Retinal pigment epithelial cell (primary cell): ENCODE data around the gene TRAPPC12.
"Not testable (repeated sequence)": the region's sequence is repeated elsewhere in the genome, so short reads cannot be mapped to it uniquely, and the experiment has no call there.

Source experiments
- DNase-seq: peaks from one replicate; pipeline ENCODE4 v3.0.0-alpha.2; 2010; ENCODE audit warnings: low read depth
- H3K4me3 ChIP-seq: 2 replicates; pipeline ENCODE4 v1.5.1; 2011; ENCODE audit warnings: mild to moderate bottlenecking, low read length, control low read depth, moderate library complexity
- TF ChIP-seq, protein P1 (sequence below): conservative IDR thresholded peaks from 2 replicates; pipeline ENCODE4 v1.5.1; 2011; ENCODE audit warnings: low read depth, low read length, control low read depth, inconsistent platforms

The TRAPPC12 gene

DNA sequence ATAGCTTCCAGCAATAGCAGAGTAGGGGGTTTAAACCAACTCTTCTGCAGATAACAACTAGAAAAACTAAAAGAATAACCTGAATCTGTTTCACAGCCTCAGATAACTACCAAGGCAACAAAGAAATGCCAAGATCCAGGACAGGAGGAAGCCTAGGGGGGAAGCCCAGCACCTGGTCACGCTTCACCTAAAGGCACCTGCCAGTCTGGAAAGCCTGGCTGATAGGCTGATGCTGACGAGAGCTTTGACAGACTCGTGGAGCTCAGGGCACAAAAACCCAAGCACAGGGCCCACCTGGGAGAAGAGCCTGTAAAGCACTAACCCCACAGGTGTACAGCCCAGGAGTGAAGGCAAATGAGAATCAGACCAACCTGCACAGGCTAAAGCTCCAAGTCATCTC, 24.5 kb upstream of the TRAPPC12 start:
- no peak overlapping the region for H3K4me3 ChIP-seq
- DNase-seq = no peak
- TF ChIP-seq, protein P1, sequence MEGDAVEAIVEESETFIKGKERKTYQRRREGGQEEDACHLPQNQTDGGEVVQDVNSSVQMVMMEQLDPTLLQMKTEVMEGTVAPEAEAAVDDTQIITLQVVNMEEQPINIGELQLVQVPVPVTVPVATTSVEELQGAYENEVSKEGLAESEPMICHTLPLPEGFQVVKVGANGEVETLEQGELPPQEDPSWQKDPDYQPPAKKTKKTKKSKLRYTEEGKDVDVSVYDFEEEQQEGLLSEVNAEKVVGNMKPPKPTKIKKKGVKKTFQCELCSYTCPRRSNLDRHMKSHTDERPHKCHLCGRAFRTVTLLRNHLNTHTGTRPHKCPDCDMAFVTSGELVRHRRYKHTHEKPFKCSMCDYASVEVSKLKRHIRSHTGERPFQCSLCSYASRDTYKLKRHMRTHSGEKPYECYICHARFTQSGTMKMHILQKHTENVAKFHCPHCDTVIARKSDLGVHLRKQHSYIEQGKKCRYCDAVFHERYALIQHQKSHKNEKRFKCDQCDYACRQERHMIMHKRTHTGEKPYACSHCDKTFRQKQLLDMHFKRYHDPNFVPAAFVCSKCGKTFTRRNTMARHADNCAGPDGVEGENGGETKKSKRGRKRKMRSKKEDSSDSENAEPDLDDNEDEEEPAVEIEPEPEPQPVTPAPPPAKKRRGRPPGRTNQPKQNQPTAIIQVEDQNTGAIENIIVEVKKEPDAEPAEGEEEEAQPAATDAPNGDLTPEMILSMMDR = no peak

DNA sequence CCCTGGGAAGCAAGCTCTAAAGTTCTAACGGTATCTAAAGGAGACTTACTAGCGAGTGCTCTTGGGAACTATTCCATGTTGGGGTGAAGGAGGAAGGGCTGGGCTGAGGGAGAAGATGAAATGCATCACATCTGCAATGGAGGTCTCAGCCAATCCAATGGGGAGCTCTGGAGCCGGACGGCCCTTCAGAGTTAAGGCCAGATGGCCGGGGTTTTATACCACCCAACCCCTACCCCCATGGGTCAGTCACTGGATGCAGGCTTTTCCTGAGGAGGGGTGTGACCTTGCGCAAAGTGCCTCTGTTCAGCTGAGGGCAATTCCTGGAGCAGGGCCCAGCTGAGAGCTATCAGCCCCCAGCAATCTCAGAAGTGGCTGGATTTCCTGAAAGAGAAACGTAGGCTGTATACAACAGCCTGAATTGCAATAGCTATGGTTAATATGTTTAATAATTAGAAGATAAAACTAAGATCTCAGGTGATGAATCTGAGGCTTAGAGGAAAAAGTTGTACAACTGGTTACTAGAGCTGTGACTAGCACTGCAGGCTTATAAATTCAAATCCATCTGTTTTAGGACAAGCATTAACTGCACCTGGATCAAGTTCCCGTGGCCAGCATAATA, 23.4 kb upstream of the TRAPPC12 start:
- TF ChIP-seq, protein P1 = no peak
- H3K4me3 ChIP-seq = no peak overlapping the region
- DNase-seq = no peak

DNA sequence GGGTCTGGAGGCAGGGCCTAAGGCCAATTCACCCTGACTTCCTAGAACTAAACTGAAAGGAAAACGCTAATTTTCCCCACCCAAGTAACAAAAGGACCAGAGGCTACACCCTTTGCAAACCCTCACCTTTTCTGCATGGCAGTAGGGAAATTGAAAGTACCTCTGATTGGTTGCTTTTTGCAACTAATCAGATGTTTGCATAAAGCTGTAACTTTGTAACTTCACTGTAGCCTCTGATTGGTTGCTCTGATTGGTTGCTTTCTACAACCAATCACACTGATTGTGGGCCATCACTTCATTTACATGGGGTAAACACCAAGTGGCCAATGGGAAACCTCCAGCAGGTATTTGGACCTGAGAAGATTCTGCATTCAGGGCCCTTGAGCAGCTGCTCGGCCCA, 22.7 kb upstream of the TRAPPC12 start:
- H3K4me3 ChIP-seq = no peak overlapping the region
- TF ChIP-seq, protein P1 = no peak
- no peak for DNase-seq

DNA sequence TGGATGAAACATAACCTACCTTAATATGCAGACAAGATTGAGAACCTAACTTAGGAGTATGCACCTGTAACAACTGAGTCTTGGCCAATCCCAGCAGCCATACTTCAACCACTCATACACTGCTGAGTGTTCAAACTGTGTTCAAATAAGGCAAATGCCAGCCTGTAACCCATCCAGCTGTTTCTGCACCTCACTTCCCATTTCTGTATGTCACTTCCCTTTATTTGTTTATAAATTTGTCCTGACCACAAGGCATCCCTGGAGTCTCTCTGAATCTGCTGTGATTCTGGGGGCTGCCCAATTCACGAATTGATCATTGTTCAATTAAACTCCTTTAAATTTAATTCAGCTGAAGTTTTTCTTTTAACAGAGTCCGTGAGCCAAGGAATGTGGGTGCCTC, 22.0 kb upstream of the TRAPPC12 start:
- DNase-seq, H3K4me3 ChIP-seq: not testable (repeated sequence)

DNA sequence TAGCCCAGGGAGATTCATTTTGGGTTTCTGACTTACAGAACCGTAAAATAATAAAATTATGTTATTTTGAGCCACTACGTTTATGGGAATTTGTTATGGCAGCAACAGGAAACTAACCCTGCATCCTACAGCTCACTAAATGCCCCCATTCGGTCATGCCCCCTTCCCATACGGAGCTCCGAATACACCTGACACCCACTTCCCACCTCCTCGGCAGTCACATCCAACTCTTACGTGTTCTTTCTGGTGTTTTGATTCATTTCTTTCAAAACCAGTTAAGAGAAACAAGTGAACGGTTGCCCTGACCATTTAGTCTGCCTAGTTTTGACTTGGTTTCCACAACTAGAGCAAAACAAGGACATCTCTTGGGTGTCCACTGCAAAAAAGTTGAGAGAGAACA, 21.6 kb upstream of the TRAPPC12 start:
- no peak for DNase-seq
- H3K4me3 ChIP-seq = no peak overlapping the region
- TF ChIP-seq, protein P1 = no peak

DNA sequence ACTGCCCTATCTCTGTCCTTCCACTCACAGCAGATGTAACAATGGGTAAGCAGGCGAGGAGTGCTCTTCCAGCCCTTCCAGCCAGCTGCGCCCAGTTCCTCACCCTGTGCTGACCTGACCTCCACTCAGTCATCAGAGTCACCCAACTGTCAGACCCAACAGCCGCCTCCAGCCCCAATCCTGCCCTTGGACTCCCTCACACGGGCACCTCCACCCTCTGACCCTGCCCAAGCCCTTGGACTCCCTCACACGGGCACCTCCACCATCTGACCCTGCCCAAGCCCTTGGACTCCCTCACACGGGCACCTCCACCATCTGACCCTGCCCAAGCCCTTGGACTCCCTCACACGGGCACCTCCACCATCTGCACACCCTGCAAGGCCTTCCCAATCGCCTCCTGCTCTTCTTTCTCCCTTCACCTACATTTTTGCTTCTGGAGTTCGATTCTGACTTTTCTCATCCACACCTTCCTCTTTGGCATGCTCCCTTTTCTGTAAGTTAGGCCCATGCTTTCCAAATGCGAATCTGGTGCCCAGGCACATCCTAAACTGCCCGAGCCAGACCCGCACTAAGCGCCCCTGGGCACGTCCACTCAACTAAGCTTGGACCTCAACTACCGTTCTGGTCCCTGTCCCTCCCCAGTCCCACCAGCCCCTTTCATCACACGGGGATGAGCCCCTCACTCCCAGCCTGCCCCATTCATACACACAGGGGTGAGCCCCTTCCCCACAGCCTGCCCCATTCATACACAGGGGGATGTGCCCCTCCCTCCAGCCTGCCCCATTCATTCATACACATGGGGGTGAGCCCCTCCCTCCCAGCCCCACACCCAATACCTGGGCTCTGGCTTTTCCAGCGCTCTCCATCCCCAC, 17.7 kb upstream of the TRAPPC12 start:
- H3K4me3 ChIP-seq = no peak overlapping the region
- DNase-seq = no peak
- TF ChIP-seq, protein P1 = no peak

DNA sequence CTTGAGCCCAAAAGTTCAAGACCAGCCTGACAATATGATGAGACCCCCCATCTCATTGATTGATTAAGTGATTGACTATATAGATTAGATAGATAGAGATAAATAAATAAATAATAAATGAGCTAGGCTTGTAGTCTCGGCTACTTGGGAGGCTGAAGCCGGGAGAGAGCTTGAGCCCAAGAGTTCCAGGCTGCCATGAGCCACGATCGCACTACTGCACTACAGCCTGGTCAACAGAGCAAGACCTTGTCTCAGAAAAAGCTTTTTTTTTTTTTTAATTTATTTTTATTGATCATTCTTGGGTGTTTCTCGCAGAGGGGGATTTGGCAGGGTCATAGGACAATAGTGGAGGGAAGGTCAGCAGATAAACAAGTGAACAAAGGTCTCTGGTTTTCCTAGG, 14.3 kb upstream of the TRAPPC12 start:
- TF ChIP-seq, protein P1 = no peak
- no peak for DNase-seq
- no peak overlapping the region for H3K4me3 ChIP-seq
